ENCODE measurements around the gene GPR32. TPM values are rescaled to one million over a fixed set of nuclear protein-coding genes. Genes with fewer than 3 reads are reported as not detected.

The GPR32 gene
- total RNA-seq, 1 experiment from 2014 or later: not detected

DNA sequence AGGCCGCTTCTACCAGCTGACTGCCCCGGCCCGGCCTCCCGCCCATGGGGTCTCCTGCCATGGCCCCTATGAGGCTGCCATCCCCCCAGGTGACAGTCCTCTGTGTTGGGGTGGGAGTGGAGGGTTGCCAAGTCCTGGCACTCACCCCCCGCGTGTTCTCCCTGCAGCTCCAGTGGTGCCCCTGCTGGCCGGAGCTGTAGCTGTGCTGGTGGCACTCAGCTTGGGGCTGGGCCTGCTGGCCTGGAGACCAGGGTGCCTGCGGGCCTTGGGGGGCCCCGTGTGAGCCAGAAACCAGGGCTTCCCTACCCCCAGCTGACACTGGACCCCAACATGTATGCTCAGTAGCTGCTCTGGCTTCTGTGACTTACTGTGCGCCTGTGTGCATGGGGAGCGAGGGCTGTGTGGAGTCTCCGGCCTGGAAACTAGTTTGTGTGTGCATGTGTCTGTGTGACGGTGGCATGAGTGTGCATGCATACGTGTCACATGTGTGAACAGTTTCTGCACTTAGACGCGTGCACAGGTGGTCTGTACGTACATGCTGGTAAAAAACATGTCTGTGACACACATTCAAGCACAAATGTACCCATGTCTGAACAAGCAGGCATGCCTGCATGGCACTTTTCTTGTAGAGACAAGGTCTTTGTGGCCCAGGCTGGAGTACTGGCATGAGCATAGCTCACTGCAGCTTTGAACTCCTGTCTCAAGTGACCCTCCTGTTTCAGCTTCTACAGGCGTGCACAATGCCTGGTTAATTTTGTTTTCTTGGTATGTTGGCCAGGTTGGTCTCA, 24.8 kb downstream of the GPR32 start (continued):
- TF ChIP-seq MLX (CRISPR knock-in tag; IDR thresholded peaks at IDR 0.05) (peak; percentile 95; the same call in 1 of the 2 replicates), ZNF425 (CRISPR knock-in tag; conservative IDR thresholded peaks at IDR 0.05) (no peak), ZNF671 (CRISPR knock-in tag; IDR thresholded peaks at IDR 0.05) (peak; percentile 1; the same call in 1 of the 2 replicates), MAX (CRISPR knock-in tag; IDR thresholded peaks at IDR 0.05) (no peak), TCF7 (CRISPR knock-in tag; IDR thresholded peaks at IDR 0.05; ENCODE audit: low read depth) (no peak), TEAD1 (CRISPR knock-in tag; IDR thresholded peaks at IDR 0.05) (peak; percentile 18; the same call in 1 of the 2 replicates), ZNF263 (CRISPR knock-in tag; IDR thresholded peaks at IDR 0.05; ENCODE audit: low read depth) (0 out of 2 replicates have a peak, but pooled peaks have one; percentile 16), ESRRA (CRISPR knock-in tag; IDR thresholded peaks at IDR 0.05; ENCODE audit: borderline replicate concordance) (no peak; the same call in none of the 2 replicates), ATF1 (CRISPR knock-in tag; IDR thresholded peaks at IDR 0.05) (peak; percentile 84; the same call in 1 of the 2 replicates), PRRX2 (CRISPR knock-in tag; IDR thresholded peaks at IDR 0.05) (peak; percentile 75), ARID4B (CRISPR knock-in tag; IDR thresholded peaks at IDR 0.05; ENCODE audit: borderline replicate concordance) (0 out of 2 replicates have a peak, but pooled peaks have one; percentile 6), E2F5 (CRISPR knock-in tag; IDR thresholded peaks at IDR 0.05) (no peak; the same call in 1 of the 2 replicates), HMGA2 (CRISPR knock-in tag; IDR thresholded peaks at IDR 0.05) (no peak), ETV6 (CRISPR knock-in tag; IDR thresholded peaks at IDR 0.05) (no peak; the same call in none of the 2 replicates), ZMAT4 (CRISPR knock-in tag; IDR thresholded peaks at IDR 0.05) (no peak; the same call in 1 of the 2 replicates), NR2C2 (CRISPR knock-in tag; IDR thresholded peaks at IDR 0.05) (peak; percentile 28; the same call in 1 of the 2 replicates), KAT7 (CRISPR knock-in tag; IDR thresholded peaks at IDR 0.05; ENCODE audit: borderline replicate concordance) (0 out of 2 replicates have a peak, but pooled peaks have one; percentile 86)
- TF ChIP-seq, protein P1, sequence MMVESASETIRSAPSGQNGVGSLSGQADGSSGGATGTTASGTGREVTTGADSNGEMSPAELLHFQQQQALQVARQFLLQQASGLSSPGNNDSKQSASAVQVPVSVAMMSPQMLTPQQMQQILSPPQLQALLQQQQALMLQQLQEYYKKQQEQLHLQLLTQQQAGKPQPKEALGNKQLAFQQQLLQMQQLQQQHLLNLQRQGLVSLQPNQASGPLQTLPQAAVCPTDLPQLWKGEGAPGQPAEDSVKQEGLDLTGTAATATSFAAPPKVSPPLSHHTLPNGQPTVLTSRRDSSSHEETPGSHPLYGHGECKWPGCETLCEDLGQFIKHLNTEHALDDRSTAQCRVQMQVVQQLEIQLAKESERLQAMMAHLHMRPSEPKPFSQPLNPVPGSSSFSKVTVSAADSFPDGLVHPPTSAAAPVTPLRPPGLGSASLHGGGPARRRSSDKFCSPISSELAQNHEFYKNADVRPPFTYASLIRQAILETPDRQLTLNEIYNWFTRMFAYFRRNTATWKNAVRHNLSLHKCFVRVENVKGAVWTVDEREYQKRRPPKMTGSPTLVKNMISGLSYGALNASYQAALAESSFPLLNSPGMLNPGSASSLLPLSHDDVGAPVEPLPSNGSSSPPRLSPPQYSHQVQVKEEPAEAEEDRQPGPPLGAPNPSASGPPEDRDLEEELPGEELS (CRISPR knock-in tag; IDR thresholded peaks at IDR 0.05): no peak; the same call in 1 of the 2 replicates
- TF ChIP-seq, protein P2, sequence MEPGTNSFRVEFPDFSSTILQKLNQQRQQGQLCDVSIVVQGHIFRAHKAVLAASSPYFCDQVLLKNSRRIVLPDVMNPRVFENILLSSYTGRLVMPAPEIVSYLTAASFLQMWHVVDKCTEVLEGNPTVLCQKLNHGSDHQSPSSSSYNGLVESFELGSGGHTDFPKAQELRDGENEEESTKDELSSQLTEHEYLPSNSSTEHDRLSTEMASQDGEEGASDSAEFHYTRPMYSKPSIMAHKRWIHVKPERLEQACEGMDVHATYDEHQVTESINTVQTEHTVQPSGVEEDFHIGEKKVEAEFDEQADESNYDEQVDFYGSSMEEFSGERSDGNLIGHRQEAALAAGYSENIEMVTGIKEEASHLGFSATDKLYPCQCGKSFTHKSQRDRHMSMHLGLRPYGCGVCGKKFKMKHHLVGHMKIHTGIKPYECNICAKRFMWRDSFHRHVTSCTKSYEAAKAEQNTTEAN (CRISPR knock-in tag; IDR thresholded peaks at IDR 0.05): peak; percentile 79; the same call in 1 of the 2 replicates
- TF ChIP-seq, protein P3, sequence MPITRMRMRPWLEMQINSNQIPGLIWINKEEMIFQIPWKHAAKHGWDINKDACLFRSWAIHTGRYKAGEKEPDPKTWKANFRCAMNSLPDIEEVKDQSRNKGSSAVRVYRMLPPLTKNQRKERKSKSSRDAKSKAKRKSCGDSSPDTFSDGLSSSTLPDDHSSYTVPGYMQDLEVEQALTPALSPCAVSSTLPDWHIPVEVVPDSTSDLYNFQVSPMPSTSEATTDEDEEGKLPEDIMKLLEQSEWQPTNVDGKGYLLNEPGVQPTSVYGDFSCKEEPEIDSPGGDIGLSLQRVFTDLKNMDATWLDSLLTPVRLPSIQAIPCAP (CRISPR knock-in tag; IDR thresholded peaks at IDR 0.05): 0 out of 2 replicates have a peak, but pooled peaks have one; percentile 26
- TF ChIP-seq, protein P4, sequence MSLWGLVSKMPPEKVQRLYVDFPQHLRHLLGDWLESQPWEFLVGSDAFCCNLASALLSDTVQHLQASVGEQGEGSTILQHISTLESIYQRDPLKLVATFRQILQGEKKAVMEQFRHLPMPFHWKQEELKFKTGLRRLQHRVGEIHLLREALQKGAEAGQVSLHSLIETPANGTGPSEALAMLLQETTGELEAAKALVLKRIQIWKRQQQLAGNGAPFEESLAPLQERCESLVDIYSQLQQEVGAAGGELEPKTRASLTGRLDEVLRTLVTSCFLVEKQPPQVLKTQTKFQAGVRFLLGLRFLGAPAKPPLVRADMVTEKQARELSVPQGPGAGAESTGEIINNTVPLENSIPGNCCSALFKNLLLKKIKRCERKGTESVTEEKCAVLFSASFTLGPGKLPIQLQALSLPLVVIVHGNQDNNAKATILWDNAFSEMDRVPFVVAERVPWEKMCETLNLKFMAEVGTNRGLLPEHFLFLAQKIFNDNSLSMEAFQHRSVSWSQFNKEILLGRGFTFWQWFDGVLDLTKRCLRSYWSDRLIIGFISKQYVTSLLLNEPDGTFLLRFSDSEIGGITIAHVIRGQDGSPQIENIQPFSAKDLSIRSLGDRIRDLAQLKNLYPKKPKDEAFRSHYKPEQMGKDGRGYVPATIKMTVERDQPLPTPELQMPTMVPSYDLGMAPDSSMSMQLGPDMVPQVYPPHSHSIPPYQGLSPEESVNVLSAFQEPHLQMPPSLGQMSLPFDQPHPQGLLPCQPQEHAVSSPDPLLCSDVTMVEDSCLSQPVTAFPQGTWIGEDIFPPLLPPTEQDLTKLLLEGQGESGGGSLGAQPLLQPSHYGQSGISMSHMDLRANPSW (CRISPR knock-in tag; conservative IDR thresholded peaks at IDR 0.05; ENCODE audit: low read depth): no peak; the same call in 1 of the 2 replicates
